H1 (cell line): ENCODE measurements around the gene CALU. TPM values are rescaled to one million over a fixed set of nuclear protein-coding genes. Genes with fewer than 3 reads are reported as not detected.

Source experiments
- BACH1 ChIP-seq: IDR thresholded peaks from 2 replicates; pipeline ENCODE4 v1.6.1; 2012; ENCODE audit warnings: low read length, improper control_type of control experiment
- EP300 ChIP-seq, 2 experiments: IDR thresholded peaks; 1 replicate in 1 of 2; 2 replicates in 1 of 2; pipeline ENCODE4 v1.6.1; 2011 to 2012; ENCODE audit warnings: low read depth in 2 of 2, low read length in 2 of 2, mild to moderate bottlenecking in 2 of 2, borderline replicate concordance in 1 of 2, inconsistent platforms in 1 of 2, moderate library complexity in 1 of 2
- HDAC2 ChIP-seq, 2 experiments: fragments of 300-600 bp in 1 of 2; sonication (generic) in 1 of 2; IDR thresholded peaks; 2 replicates each; pipeline ENCODE4 v1.6.1; 2011 to 2012; ENCODE audit warnings: low read depth in 2 of 2, low read length in 2 of 2, mild to moderate bottlenecking in 2 of 2, moderate library complexity in 2 of 2, borderline replicate concordance in 1 of 2, inconsistent platforms in 1 of 2
- MAX ChIP-seq: IDR thresholded peaks from 2 replicates; pipeline ENCODE4 v1.6.1; 2012; ENCODE audit warnings: inconsistent platforms
- NRF1 ChIP-seq: IDR thresholded peaks from 2 replicates; pipeline ENCODE4 v1.6.1; 2011; ENCODE audit warnings: mild to moderate bottlenecking, low read depth, low read length, improper control_type of control experiment
- TAF7 ChIP-seq: optimal IDR thresholded peaks from 2 replicates; pipeline ENCODE3; 2011; ENCODE audit warnings: low read depth, mild to moderate bottlenecking, inconsistent platforms, low read length, moderate library complexity, borderline replicate concordance
- polyA plus RNA-seq, 7 experiments: library from polyadenylated mRNA; depleted of rRNA in 3 of 7; stranded (reverse) in 5 of 7; unstranded in 2 of 7; fragments of >200 nt in 5 of 7; fragments of 200-250 nt in 2 of 7; gene quantifications; 1 replicate in 5 of 7; 2 replicates in 1 of 7; 4 replicates in 1 of 7; pipeline versions ENCODE4 v1.2.1 to v1.2.3, GENCODE V29; 2011 to 2013; ENCODE audit warnings: missing spikeins in 2 of 7, mixed read lengths in 2 of 7
- total RNA-seq: library from RNA; stranded (reverse); fragmentation: NEBNext Ultra II Directional; extraction: Animal tissue kit (Norgen Biotek cat#: 25700); gene quantifications from 2 replicates; pipeline ENCODE4 v1.2.1, GENCODE V29; 2021

The CALU gene
- total and polyA plus RNA-seq, 2 of the 8 experiments (the other 6 are each of a cell fraction or from before 2014, with no cell fraction given), result 67.2 to 170 TPM

- TF ChIP-seq MAX (no peak), NRF1 (no peak), BACH1 (no peak), HDAC2 (IDR thresholded peaks at IDR 0.05; ENCODE audit: borderline replicate concordance in 1 of 2, low read depth in 2 of 2, low read length in 2 of 2) (no peak), EP300 (IDR thresholded peaks at IDR 0.05; ENCODE audit: borderline replicate concordance in 1 of 2, low read depth in 2 of 2, low read length in 2 of 2) (no peak), TAF7 (no peak)
- TF ChIP-seq, all 59 proteins: peak for 0
Measured at GRCh38 chr7:128794436-128794835, 55.3 kb downstream of the CALU start (continued).
